K562 treated with DMSO at 1 percent for 48 hours (cell line): ENCODE measurements around the gene CAV3. TPM values are rescaled to one million over a fixed set of nuclear protein-coding genes. Genes with fewer than 3 reads are reported as not detected.

ENCODE experiments used
- total RNA-seq: library from RNA; unstranded; fragments of 300-600 nt; gene quantifications from 2 replicates; pipeline ENCODE4 v1.2.3, GENCODE V29; 2022; ENCODE audit warnings: low replicate concordance; ENCODE audit errors: extremely low read depth

Gene CAV3
- not detected in 2 replicates for total RNA-seq

DNA sequence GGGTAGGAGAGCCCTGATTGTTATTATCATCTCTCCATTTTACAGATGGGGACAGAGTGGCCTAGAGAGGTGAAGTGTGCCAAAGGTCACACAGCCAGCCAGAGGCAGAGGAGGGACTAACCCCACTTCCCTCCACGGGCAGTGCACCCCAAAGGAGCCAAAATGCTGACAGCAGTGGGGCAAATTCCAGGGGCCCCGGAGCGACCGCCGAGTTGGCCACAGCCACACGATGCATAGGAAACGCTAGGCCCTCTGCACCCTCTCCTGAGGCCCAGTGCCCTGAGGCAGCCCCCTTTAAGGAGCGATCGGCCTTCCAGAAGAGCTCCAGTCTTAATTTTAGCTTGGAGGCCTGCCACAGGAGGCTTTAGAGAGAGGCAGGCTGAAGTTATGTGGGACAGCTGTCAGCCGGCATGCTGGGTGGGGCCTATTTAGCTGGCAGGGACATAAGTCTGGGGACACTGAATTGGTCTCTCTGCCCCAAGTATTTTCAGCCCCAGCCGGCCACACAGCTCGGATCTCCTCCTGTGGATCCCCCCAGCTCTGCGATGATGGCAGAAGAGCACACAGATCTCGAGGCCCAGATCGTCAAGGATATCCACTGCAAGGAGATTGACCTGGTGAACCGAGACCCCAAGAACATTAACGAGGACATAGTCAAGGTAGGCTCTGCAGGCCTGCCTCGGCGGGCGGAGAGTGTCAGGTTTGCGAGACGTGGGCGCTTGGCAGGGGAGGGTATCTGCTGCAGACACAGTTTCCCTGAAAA, at the start of gene CAV3:
Gene CAV3, plus strand, starts transcription at position 471 of the 763 bp plus-strand sequence. Its CDS starts 75 bp downstream, at position 546.

DNA sequence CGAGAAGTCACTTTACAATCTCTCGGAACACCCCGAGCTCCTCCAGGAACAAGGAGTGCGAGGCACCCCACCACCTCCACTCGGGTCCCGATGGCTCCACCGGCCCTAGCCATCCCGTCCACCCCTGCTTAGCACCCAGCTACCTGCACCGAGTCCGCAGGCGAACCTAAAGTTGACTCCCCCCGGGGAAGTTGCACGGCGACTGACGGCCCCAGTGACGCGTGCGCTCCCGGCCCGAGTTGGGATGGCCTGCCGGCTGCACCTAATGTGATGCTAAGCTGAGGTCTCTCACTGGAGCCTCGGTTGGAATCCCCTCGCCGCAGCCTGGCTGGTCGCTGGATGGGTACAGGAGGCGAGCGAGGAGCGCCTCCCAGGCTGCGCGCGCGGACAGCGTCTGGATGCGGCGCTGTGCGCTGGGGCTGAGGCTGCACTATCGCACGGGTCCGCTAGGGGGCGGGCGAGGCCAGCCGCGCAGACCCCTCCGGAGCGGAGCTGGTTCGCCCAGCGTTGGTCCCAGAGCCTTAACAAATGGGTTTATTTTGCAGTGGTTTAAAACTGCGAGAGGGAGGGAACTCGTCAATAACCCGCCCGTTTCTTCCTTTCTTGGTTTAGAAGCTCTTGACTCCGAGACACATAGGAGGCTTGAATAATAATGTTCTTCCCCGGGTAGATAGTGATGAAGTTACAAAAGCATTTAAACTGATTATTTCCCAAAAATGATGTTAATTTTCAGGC, 35.7 kb downstream of the CAV3 start, which contains the start of gene OXTR:
Gene OXTR, minus strand, starts transcription at position 526 of the 735 bp plus-strand sequence. CDS start 1,426 bp downstream, outside the sequence.

Other genes with a start within 250 kb of the CAV3 start
- not detected in 2 replicates for gene LMCD1, start 232.0 kb upstream of the CAV3 start, total RNA-seq
- gene SSUH2, start 89.0 kb upstream of the CAV3 start, total RNA-seq = not detected in 2 replicates
- not detected in 2 replicates for gene OXTR, start 35.8 kb downstream of the CAV3 start, total RNA-seq
- not detected in 2 replicates for gene RAD18, start 229.7 kb downstream of the CAV3 start, total RNA-seq